H54 (cell line): ENCODE results near the gene CDC6.

Experiments used
- DNase-seq: peaks from one replicate; pipeline ENCODE4 v3.0.0; 2011; ENCODE audit warnings: low spot score, mixed read lengths; ENCODE audit not compliant: insufficient read length
- FAIRE-seq: peaks from 3 replicates; lab custom pipeline; 2011; peaks lifted over from hg19 to GRCh38; lab: Jason Lieb, UNC
- POLR2A ChIP-seq: IDR thresholded peaks from 2 replicates; pipeline ENCODE4 v1.6.1; 2011; ENCODE audit warnings: low read depth, mild to moderate bottlenecking, low read length

The CDC6 gene

DNA sequence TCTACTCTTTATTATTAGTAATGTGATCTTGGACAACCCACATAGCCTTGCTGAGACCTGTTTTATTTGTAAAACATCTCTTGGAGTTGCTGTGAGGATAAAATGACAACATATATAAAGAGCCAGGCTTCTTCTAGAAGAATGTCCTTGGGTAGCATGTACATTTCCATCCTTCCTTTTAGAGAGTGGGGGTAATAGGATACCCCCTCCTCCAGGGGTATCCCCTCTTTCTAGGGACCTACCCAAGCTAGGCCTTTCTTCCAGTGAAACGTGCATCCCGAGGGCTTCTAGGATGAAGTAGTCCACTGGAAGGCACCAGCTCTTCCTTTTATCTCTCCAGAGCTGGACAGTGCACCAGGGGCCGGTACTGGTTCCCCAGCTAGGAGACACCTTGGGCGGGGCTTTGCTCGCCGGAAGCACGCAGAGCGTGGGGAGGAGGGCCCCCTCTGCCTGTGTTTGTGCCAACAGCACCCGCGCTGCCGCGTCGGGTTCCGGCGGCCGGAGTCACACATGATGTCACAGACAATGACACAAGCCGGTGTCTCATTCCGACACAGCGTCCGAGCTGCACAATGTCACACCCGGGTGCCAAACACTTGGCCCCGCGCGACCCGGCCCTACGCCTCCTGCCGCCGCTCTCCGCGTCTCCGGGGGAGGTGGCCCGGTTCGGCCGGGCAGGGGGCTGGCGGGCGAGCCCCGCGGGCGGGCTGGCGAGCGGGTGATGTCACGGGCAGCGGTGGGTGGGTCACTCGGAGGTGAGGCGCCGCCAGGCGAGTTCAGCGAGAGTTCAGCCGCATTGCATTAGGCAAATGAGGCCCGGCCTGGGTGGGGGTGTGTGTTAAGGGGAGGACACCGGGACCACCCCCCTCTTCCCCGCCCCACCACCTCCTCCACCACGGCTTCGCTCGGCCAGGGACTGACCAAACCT, 53.5 kb downstream of the CDC6 start:
- no peak for FAIRE-seq
- peak; percentile 90 for DNase-seq
- 0 out of 2 replicates have a peak, but pooled peaks have one; percentile 28 for TF ChIP-seq POLR2A

DNA sequence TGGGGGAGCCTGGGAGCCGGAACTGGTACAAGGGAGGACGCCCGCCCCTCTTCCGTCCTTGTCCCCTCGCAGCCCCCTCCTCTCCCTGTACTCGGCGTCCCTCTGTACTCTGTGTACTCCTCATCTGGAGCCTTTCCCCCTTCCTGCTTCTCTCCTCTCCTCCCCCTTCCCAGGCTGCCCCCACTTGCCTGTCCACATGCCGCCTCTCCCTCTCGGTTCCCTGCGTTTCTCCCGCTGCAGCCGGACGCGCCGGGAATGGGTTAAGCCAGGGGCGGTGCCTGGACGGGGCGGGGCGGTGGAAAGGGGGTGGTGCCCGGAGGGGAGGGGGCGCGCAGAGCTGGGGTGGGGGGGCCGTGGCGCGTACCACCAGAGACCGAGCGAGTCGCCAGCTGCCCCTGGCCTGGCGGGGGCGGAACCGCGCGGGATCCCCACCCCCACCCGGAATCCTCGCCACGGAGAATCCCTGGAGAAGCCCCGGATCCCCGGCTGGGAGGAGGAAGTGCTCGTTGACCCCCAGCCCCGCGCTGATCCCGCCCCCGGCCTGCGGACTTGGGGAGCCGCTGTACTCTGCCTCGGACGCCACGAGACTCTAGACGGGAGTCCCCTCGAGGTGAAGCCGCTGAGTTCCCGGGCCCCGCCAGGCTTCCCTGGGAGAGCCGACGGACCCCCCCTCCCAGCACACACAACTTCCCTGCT, 54.3 kb downstream of the CDC6 start:
- TF ChIP-seq POLR2A, result peak; percentile 52
- FAIRE-seq, result no peak
- no peak for DNase-seq

- FAIRE-seq (no peak), DNase-seq (no peak)
- no peak for TF ChIP-seq POLR2A
These were observed 55.0 kb downstream of the CDC6 start for GRCh38 chr17:40342504-40343218.

GRCh38 chr17:40343219-40344119, 55.8 kb downstream of the CDC6 start:
- FAIRE-seq (no peak), DNase-seq (no peak)
- no peak for TF ChIP-seq POLR2A

DNA sequence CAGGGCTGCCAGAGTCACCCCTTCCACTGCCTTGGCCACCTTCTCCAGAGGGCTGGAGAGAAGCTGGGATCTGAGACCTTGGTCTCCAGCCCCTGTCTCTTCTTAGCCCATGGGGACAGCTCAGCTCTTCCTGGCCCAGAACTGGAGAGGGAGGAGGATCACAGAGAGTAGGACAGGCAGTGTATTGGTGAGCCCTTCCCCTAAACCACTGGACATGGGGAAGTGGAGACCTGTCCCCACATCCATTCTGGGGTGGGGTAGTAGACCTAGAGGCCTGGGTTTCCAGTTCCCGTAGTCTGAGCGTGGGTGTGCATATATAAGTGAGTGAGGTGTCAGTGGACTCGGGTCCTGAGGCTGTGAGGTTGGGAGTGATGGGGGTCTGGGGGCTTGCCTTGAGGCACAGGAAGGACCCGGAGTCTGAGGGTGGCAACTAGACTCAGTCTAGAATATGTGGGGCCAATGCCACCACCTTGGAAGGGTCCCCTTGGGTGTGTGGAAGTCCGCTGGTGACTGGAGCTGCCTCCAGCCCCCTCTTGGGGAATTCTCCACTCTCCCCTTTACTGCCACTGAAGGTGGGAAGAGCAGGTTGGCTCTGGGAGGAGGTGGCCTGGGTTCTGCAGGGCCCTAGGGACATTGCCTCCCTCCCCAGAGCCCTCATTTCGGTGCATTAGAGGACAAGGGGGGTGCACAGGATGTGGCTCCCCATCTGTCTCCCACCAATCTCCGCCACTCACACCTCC, 56.9 kb downstream of the CDC6 start:
- FAIRE-seq, result no peak

DNA sequence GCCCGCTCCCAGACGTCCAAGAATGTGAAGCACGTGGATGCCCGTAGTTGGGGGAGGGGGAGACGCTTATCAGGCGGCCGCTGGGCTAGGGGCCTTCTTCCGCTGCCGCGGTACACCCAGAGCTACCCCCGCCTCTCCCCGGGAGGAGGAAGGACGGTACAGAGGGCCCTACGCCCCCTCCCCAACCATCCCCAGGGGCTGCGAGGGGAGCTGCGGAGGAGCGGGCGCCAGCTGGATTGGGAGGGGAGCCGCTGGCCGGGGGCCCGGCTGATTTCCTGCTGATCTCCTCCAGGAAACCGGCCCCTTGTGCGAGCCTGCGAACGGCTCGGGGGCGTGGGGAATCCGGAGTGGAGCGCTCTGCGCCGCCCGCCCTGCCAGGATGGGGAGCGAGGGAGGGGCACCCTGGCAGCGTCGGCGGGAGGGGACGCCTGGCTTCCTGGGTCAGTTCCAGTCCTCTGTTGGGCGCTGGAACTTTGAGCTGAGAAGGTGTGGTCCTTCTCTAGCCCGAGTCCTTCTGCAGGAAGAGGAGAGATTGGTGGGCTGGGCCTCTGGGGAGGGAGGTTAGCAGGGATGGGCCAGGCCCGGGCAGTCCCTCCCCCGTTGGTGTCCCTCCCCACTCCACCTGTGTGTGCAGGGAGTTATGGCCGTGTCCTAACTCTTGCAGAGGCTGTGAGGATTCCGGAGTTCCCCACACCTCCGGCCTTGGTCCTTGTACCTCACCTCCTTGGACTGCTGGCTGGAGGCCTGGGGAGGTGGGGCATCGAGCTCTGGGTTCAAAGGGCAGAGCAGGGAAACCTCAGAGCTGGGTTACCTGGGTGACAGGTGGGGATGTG, 57.7 kb downstream of the CDC6 start:
- peak; percentile 73 for DNase-seq
- no peak for FAIRE-seq
- TF ChIP-seq POLR2A, result 0 out of 2 replicates have a peak, but pooled peaks have one; percentile 19

More for the DNA sequence above, 56.9 kb downstream of the CDC6 start:
- DNase-seq, result no peak
- no peak for TF ChIP-seq POLR2A

DNA sequence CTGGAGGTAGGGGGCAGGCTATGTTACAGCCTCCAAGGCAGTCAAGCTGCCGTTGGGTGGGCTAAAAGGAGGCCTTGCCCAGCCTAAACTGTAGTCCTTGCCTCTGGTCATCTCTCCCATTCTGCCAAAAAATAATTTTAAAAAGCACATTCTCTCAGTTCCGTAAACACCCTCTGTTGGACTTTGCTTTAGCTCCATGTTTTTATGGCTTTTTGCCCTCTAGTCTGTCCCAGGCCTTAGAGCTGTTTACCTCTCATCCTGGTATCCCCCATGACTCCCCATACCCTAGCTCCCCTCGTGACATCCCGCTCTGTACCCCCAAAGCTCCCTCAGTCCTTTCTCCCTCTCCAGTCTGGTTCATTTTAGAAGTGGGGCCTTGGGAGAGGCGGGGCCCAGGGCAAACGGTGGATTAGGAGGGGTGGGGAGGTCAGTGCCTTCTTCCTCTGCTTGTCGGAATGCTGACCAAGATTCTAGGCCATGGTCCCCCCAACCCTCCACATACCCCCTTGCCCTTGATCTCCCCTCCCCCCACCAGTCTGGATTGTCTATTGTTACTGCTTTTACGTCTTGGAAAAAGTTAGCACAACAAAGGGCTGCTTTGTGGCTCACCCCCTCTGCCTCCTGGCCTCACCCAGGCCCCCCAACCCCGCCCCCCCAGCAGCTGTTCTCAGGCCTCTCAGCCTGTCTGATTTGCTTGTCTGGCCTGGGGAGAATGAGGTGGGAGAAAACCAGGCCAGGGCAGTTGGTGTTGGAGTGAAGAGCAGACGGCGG, 58.5 kb downstream of the CDC6 start:
- FAIRE-seq, result no peak

DNA sequence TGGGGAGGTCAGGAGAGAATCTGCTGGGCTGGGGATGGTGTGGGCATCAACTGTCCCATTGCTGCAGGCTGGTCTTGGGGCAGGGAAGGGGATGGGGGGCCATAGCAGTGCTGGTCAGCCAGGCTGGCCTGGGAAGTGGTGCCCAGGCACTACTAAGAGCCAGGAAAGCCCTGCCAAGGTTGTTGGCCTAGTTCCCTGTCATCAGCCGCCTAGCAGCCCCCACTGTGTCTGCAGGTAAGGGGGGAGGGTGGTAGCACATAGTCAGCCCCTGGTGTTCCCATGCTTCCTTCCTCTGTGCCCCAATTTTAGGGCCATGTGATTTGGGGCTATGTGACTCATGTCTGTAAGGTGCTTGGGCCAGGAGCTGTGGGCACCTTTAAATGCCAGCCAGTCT, 59.1 kb downstream of the CDC6 start:
- no peak for TF ChIP-seq POLR2A
- FAIRE-seq (no peak), DNase-seq (no peak)

More for the DNA sequence above, 58.5 kb downstream of the CDC6 start:
- DNase-seq, result no peak
- no peak for TF ChIP-seq POLR2A

GRCh38 chr17:40347319-40348135, 59.8 kb downstream of the CDC6 start:
- DNase-seq (no peak), FAIRE-seq (no peak)
- TF ChIP-seq POLR2A, result no peak

GRCh38 chr17:40348136-40348504, 60.4 kb downstream of the CDC6 start:
- TF ChIP-seq POLR2A, result no peak
- FAIRE-seq, result no peak

More at GRCh38 chr17:40348136-40348504, 60.4 kb downstream of the CDC6 start:
- DNase-seq, result no peak
